Embryonic facial prominence (tissue), 1 donor: ENCODE results near the gene SP1.
"Not testable (repeated sequence)": the region's sequence is repeated elsewhere in the genome, so short reads cannot be mapped to it uniquely, and the experiment has no call there.

Experiments
- DNase-seq: peaks from one replicate; pipeline ENCODE4 v3.0.0-alpha.2; 2016; ENCODE audit errors: extremely low spot score

SP1 gene

DNA sequence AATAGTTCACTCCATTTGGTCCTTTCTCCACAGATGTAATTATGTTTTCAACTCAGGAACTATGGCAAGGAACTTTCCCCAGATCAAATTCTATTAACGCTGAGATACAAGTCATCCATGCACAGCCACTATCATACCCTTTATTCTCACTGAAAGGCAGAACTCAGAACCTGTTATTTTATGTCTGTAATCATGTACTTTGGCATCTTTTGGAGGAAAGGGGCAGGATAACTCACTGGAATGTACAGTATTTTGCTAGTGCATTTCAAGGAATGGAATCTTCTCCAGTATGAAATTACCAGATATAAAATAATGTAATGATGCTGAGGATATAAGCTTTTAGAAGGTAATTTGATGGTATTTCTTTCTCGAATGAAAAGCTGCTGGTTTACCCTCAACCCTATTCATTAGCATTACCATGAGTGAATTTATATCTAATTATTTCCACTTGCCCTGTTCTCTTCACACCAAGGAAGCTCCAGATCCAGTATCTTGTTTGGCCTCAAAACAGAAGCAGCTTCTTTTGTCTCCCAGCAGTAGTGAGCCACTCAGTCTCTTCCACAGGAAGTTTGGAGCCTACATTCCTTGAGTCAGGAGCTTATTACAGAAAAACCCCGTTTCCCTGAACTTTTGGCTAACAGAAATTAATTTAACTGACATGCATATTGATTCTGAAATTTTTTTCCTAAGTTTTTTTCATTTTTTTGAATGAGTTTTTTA, 33.7 kb downstream of the SP1 start:
- DNase-seq, result no peak

DNA sequence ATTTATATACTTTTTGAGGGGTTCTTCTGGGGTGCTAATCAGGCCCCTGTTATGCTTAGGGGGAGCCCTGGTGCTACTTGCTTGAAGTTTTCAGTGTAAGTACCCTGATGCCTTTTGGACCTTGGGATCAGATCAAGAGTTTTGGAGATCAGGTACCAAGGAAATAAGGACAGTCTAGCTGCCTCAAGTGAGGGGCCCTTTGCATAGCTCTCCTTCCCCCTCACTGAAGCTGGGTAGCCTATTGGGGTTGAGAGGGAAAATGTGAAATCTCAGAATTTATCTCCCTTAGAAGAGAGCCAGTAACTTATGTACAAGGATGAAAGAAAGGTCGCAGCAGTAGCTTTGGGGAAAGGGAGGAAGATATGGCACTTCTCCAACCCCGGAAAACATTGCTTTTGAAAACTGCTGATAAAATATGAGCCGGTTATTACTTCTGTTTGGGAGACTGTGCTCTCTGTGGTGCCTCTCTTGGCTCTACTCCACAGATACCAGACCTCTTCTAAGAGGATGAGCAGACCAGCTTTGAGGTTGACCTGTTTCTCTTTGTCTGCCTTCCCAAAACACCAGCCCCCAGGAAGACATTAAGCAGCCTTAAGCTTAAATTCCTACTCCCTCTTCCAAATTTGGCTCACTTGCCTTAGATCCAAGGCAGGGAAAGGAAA, 34.9 kb downstream of the SP1 start:
- DNase-seq, result no peak

DNA sequence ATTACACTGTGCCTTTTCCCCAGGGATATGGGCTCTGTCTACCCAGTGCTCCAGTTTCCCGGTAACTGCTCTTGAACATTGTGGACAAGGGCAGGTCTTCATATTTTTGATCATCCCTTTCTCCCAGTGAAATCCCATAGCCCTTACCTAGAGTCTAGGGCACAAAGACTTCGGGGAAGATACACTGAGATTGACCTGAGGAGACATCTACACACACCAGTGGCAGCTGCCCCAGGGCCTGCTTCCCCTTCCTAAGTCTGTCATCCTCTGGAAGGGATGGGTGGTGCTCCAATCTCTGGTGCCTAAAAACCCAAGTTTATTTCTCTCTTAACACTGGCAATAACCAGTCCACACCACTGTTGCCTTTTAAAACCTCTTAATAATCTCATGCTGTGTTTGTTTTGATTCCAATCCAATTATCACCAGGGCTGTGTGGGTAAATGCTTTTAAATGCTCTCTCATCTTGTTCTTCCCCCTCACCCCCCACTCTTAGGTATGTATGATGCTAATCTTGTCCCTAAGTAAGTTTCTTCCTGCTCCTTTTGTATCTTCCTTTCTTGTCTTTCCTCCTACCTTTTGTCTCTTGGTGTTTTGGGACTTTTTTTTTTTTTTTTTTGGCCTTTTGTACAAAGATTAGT, 35.9 kb downstream of the SP1 start:
- DNase-seq, result not testable (repeated sequence)

DNA sequence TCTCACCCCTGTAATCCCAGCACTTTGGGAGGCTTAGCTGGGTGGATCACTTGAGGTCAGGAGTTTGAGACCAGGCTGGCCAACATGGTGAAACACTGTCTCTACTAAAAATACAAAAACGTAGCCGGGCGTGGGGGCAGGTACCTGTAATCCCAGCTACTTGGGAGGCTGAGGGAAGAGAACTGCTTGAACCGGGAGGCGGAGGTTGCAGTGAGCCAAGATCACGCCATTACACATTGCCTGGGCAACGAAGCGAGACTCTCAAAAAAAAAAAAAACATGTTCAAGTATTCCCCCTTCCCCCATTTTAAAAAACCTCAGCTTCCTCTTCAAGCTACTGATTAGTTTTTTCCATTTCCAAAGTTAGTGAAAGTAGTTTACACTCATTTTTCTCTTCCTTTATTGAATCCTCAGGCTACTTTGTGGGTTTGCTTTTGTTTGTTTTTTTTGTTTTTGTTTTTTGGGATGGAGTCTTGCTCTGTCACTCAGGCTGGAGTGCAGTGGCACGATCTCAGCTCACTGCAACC, 37.4 kb downstream of the SP1 start:
- DNase-seq, result not testable (repeated sequence)

DNA sequence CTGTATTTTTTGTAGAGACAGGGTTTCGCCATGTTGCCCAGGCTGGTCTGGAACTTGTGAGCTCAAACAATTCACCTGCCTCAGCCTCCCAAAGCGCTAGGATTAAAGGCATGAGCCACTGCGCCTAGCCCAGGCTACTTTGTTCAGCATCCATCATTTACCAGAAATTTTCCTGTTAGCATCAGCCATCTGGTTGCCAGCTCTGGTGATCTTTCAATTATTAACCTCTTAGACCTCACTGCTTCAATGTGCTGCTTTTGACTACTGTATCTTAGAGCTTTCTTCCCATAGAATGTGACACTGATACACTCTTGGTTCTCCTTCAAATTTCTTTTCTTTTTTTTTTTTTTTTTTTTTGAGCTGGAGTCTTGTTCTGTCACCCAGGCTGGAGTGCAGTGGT, 38.2 kb downstream of the SP1 start:
- DNase-seq, result no peak

DNA sequence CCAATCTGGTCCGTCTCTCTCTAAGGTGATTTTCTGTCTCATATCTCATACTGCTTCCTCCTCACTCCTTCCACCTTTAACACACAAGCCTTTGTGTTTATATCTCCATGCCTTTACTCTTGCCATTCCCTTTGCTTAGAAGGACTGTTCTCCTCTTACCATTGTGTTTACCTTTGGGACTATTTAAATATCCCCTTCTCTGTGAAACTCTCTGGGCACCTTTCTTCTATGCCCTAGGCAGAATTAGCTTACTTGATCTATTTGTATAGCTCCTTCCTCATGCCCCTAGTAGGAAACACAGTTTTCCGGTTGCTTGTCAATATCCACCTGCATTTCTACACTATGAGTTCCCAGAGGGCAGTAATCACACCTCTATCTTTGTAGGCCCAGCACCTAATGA, 39.8 kb downstream of the SP1 start:
- no peak for DNase-seq

DNA sequence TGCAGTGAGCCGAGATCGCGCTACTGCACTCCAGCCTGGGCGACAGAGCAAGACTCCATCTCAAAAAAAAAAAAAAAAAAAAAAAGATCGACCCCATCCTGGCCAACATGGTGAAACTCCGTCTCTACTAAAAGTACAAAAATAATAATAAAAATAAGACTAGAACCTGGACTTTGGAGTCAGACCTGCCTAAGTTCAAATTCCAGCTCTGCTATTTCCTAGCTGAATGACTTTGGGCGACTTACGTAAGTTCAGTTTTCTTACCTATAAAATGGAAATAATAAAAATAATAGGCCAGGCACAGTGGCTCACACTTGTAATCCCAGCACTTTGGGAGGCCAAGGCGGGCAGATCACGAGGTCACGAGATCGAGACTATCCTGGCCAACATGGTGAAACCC, 42.3 kb downstream of the SP1 start:
- not testable (repeated sequence) for DNase-seq

DNA sequence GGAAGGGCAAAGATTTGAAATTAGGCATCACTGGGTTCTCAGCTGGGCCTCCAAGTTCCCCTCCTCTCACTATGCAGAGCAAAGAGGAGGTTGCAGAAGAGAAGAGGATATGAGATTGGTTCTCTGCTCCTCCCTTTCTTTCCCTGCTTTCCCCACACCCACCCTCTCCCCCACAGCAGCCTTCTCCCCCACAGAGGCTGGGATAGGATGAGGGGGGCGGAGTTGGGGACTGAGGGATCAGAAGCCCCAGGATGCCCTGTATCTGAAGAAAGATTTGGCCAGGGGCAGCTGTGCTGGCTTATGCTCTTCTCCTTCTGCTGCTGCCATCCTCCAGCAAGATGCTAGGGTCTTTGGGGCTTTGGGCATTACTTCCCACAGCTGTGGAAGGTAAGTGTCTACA, 43.6 kb downstream of the SP1 start, which contains the start of gene AMHR2:
Gene AMHR2, plus strand, starts transcription at position 259 of the 400 bp plus-strand sequence. Its CDS starts 80 bp downstream, at position 339.
- no peak for DNase-seq

DNA sequence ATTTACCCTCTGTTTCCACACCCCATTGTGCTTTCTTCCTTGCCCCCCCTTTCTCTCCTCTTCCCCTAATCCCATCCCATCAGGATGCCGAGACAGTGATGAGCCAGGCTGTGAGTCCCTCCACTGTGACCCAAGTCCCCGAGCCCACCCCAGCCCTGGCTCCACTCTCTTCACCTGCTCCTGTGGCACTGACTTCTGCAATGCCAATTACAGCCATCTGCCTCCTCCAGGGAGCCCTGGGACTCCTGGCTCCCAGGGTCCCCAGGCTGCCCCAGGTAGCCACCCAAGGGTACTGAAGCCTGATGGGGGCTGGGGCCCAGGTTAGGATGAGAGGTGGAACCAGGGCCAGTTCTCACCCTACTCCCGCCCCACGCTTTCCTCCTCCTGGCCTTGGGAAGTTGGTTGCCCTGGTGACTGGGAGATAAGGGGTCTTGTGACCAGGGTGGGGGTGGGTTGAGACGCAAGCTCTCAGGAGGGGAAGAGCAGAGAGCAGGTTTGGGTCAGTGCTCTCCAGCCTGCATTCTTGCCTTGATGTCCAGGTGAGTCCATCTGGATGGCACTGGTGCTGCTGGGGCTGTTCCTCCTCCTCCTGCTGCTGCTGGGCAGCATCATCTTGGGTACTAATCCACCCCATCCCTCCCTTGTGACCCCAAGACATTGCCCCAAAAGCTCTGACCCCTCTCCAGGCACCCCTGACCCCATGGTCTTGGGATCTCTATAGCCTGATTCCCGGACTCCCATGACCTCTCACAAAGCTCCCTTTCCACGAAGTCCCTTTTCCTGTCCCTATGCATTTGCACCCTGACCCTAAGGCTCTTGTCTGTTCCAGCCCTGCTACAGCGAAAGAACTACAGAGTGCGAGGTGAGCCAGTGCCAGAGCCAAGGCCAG, 44.9 kb downstream of the SP1 start:
- no peak for DNase-seq

DNA sequence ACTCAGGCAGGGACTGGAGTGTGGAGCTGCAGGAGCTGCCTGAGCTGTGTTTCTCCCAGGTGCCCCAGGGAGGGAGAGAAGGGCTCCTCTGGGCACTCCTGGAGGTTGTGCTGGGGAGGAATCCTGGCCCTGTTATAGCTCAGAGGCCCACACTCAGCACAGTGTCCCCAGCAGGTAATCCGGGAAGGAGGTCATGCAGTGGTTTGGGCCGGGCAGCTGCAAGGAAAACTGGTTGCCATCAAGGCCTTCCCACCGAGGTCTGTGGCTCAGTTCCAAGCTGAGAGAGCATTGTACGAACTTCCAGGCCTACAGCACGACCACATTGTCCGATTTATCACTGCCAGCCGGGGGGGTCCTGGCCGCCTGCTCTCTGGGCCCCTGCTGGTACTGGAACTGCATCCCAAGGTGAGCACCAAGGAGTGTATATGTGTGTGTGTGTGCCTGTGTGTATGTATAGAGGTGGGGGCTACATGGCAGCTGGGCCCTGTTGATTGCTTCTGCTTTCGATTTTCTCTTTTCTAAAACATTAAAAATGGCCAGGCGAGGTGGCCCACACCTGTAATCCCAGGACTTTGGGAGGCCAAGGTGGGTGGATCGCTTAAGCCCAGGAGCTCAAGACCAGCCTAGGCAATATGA, 45.7 kb downstream of the SP1 start:
- DNase-seq, result no peak

DNA sequence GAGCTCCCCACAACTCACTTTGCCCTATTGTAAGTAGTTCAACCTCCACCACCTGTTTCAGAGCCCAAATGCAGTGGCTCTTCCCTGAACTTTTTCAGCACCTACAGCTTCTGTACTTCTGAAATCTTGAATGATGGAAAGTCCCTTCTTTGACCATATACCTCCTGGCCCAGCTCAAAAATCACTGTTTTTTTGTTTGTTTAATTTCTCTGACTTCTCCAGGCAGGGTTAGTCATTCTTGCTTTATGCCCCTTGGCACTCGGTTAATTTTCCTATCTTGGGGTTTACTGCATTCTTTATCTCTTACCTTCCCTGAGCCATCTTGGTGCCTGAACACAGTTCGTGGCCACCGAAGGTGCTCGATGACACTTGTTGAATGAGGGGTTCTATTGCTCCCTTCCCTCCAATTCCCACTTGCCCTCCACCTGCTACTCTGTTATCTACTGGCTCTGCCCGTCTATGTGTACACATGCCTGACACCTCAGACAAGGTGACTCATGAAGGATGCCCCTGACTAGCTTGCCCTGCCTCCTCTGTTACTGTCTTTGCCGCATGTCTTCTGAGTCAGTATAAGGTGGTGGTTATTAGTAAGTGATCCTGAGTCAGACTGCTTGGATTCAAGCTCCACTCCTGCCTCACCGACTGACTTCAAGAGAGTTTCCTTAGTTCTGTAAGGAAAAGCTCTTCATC, 48.1 kb downstream of the SP1 start:
- no peak for DNase-seq

DNA sequence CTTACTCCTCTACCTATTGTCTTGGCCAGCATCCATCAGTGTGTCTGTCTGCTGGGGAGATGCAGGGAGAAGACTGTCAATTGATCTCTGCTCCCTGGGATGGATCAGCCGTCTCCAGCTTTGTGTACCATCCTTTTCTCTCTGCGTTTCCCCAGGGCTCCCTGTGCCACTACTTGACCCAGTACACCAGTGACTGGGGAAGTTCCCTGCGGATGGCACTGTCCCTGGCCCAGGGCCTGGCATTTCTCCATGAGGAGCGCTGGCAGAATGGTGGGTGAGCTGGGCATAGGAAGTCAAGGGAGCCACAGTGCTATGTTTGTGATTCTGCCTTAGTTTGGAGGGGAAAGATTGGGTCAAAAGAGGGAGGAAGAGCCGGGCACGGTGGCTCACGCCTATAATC, 48.8 kb downstream of the SP1 start:
- no peak for DNase-seq

DNA sequence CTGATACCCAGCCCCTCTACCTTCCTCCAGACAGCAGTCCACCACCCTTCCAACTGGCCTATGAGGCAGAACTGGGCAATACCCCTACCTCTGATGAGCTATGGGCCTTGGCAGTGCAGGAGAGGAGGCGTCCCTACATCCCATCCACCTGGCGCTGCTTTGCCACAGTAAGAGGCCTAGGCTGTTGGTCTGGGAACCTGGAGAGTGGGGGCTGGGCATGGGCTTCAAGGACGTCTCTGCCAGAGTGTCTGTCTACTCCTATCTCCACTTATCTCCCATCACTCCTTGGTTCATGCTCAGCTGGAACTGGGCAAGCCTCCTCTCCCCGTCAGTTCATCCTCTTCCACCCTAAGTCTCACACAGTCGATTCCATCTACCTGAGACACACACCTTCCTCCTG, 50.1 kb downstream of the SP1 start:
- DNase-seq, result no peak

DNA sequence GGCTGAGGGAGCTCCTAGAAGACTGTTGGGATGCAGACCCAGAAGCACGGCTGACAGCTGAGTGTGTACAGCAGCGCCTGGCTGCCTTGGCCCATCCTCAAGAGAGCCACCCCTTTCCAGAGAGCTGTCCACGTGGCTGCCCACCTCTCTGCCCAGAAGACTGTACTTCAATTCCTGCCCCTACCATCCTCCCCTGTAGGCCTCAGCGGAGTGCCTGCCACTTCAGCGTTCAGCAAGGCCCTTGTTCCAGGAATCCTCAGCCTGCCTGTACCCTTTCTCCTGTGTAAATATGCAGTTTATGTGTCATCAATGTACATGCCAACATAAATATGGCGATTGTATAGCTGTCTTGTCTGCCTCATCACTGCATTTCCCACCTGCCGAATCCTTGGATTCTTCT, 51.2 kb downstream of the SP1 start:
- DNase-seq, result no peak

DNA sequence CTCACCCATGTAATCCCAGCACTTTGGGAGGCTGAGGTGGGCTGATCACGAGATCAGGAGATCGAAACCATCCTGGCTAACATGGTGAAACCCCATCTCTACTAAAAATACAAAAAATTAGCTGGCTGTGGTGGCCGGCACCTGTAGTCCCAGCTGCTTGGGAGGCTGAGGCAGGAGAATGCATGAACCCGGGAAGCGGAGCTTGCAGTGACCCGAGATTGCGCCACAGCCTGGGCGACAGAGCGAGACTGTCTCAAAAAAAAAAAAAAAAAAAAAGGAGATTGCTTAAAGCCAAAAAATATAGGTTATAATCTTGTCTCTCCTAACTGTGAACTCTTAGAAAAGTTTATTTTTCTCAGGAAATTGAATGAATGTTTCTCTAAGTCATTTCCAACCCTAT, 55.4 kb downstream of the SP1 start:
- DNase-seq, result not testable (repeated sequence)

DNA sequence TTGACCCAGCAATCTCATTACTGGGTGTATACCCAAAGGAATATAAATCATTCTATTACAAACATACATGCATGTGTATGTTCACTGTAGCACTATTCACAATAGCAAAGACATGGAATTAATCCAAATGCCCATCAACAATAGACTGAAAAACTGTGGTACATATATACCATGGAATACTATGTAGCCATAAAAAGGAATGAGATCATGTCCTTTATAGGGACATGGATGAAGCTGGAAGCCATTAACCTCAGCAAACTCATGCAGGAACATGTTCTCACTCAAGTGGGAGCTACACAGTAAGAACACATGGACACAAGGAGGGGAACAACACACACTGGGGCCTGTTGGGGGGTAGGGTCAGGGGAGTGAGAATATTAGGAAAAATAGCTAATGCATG, 59.6 kb downstream of the SP1 start:
- not testable (repeated sequence) for DNase-seq

DNA sequence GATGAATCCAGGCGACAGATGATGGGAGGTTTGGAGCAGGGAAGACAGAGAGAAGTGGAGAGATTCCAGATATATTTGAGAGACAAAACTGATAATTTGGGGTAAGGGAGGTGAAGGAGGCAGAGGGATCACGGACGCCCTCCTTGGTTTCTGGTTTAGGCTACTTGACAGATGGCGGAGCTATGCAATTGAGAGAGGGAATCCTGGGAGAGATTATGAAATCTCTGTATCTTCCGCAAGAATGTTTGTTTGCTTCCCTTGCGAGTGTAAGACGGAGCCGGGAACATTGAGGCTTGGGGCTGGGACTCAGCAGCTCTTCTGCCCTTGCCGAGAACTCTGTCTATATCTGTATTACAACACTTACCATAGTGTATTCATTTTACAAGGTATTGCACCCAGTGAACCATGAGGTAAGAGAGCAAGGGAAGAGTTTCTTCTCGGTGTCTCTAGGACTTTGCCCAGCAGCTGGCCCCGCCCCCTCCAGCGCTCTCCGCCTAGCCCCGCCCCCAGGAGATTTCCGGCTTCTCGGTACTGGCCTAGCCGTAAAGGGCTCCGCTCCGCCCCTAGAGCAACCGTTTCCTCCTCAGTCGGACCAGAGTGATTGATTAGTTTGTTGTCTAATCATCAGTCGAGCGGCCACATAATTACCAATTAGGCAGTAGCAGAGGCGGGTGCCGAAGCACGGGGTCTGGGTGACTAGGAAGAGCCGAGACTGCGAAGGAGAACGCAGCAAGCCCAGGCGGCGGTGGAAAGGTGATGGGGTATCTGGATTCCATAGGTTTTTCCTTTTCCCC, 61.3 kb downstream of the SP1 start, which contains the start of gene PRR13:
Gene PRR13, plus strand, starts transcription at position 695 of the 794 bp plus-strand sequence. CDS start 981 bp downstream, outside the sequence.
- peak; percentile 99 for DNase-seq

DNA sequence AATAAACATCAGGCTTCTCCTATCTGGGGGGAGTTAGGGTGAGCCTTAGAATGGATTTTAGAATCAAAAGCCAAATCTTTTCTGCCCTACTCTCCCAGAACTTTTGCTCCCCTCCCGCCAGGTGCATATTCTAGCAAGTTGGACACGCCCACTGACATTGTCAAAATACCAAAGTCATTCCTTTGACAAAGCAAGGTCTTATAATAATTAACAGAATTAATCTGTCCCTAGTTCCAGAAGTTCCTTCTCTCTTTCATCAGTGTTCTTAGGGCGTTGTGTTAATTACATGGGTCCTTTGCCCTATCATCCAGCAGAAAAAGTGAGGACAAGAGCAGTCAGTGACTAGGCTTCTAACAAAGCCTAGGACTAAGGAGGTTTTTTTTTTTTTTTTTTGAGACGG, 64.0 kb downstream of the SP1 start:
- DNase-seq, result no peak

DNA sequence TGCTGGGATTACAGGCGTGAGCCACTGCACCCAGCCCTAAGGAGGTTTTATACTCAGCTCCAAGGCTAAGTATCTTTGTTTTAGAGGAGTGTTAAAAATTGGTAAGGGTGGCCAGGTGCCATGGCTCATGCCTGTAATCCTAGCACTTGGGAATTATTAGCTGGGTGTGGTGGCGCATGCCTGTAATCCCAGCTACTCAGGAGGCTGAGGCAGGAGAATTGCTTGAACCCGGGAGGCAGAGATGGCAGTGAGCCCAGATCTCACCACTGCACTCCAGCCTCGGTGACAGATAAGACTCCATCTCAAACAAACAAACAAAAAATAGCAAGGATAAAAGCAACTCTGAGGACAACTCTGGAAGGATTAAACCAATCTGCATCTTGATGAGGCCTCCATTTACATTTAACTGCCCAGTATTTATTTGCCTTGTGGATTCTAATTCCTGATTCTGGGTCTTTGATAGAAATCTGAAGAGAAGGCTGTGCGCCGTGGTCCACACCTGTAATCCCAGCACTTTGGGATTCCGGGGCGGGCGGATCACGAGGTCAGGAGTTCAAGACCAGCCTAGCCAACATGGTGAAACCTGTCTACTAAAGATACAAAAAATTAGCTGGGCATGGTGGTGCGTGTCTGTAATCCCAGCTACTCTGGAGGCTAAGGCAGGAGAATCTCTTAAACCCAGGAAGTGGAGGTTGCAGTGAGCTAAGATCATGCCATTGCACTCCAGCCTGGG, 64.8 kb downstream of the SP1 start:
- not testable (repeated sequence) for DNase-seq
